Keratinocyte (primary cell): ENCODE results near the gene VAV2.

Experiments used
- EZH2 ChIP-seq: IDR thresholded peaks from one replicate; pipeline ENCODE4 v1.6.1; 2012; ENCODE audit warnings: inconsistent platforms, mild to moderate bottlenecking, low read length, moderate library complexity
- TF ChIP-seq, protein P1 (sequence below), 3 experiments: IDR thresholded peaks in 1 of 3; conservative IDR thresholded peaks in 1 of 3; optimal IDR thresholded peaks in 1 of 3; 2 replicates in 2 of 3; 3 replicates in 1 of 3; pipeline versions ENCODE3 to v1.5.1; 2011; ENCODE audit warnings: low read length in 3 of 3, mild to moderate bottlenecking in 3 of 3, moderate library complexity in 2 of 3, control low read depth in 1 of 3, inconsistent platforms in 1 of 3; ENCODE audit not compliant: insufficient read depth in 2 of 3; ENCODE audit errors: extremely low read depth in 1 of 3

- TF ChIP-seq, protein P1, sequence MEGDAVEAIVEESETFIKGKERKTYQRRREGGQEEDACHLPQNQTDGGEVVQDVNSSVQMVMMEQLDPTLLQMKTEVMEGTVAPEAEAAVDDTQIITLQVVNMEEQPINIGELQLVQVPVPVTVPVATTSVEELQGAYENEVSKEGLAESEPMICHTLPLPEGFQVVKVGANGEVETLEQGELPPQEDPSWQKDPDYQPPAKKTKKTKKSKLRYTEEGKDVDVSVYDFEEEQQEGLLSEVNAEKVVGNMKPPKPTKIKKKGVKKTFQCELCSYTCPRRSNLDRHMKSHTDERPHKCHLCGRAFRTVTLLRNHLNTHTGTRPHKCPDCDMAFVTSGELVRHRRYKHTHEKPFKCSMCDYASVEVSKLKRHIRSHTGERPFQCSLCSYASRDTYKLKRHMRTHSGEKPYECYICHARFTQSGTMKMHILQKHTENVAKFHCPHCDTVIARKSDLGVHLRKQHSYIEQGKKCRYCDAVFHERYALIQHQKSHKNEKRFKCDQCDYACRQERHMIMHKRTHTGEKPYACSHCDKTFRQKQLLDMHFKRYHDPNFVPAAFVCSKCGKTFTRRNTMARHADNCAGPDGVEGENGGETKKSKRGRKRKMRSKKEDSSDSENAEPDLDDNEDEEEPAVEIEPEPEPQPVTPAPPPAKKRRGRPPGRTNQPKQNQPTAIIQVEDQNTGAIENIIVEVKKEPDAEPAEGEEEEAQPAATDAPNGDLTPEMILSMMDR (optimal IDR thresholded peaks at IDR 0.05 in 1 of 3, IDR thresholded peaks at IDR 0.05 in 1 of 3, conservative IDR thresholded peaks at IDR 0.05 in 1 of 3; ENCODE audit: extremely low read depth in 1 of 3, insufficient read depth in 2 of 3, low read length in 3 of 3), result no peak
- no peak for TF ChIP-seq EZH2
Observed at GRCh38 chr9:133981589-133981957, 10.6 kb downstream of the VAV2 start.
